Fibroblast of skin of left quadriceps (primary cell): ENCODE results near the gene RALGAPA2.

Experiments used
- DNase-seq, 2 experiments: peaks; one replicate each; pipeline ENCODE4 v3.0.0-alpha.2; 2013; ENCODE audit warnings: low read depth in 2 of 2

The RALGAPA2 gene

DNA sequence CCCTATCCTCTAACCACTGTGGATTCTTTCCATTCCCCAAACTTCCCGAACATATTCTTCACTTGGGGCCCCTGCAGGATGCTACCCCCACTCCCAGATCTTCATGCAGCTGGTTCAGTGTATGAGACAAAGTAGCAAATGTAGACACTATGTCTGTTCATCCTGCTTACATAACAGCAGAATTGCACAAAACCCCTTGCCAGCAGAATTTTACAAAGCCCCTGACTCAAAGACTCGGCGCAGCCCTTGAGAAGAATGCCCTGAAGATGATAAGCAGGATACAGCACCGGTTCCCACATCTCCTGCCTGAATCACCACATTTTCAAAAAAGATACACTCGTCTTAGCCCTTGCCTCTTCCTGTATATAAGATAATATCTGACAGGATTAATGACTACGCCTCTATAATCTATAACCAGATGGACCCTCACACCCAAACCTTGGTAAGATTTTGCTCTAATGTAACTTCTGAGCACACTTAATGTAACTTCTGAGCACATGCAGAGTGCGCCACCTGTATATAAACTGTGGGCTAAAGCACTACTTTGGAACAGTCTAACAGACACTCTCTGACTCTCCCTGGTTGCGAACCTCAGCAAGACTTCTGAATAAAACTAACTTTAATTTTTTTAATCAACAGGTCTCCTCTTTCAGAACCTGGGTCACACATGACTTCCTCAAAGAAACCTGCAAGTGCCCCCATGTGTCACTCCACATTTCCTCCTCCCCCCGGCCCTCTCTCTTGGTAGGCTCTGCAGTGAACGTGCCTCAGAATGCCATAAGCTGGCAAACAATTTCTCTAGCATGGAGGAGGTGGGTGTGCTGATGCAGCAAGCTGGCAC, 28.7 kb downstream of the RALGAPA2 start:
- DNase-seq: no peak

DNA sequence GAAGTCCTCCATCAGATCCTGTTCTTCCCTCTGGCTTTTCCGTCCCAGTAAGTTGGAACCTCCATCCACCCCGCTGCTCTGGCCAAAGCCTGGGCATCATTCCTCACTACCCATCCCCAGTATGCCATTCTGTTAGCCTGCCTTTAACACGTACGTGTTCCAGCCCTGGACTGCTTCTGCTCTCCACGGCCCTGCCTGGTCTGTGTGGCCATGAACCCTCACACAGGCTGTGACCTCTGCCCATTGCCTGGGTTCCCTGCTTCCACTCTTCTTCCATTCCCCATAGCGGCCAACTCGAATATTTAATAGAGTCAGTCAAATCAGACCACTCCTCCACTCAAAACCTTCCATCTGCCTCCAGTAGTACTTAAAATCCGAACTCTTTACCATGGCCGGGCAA, 29.4 kb downstream of the RALGAPA2 start:
- DNase-seq: no peak

- no peak for DNase-seq
Measured at GRCh38 chr20:20680991-20681508, 31.4 kb downstream of the RALGAPA2 start.

GRCh38 chr20:20679316-20679715, 33.1 kb downstream of the RALGAPA2 start:
- no peak for DNase-seq

DNA sequence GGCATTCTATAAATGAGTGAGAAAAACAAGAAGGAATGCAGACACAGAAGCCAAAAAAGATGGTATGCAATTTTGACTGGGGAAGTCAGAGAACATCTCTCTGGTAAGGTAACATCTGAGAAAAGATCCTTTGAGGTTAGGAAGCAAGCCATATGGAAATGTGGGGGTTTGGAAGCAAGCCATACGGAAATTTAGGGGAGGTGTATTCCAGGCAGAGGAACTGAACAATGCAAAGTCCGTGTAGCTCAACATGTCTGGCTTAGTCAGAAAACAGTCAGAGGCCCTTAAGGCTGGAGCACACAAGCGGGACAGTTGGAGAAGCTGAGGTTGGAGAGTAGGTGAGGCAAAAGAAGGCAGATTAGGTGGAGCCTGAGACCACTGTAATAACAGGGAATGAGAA, 35.3 kb downstream of the RALGAPA2 start:
- DNase-seq: peak; percentile 33 to 36

GRCh38 chr20:20668639-20669038, 43.8 kb downstream of the RALGAPA2 start:
- DNase-seq: no peak

DNA sequence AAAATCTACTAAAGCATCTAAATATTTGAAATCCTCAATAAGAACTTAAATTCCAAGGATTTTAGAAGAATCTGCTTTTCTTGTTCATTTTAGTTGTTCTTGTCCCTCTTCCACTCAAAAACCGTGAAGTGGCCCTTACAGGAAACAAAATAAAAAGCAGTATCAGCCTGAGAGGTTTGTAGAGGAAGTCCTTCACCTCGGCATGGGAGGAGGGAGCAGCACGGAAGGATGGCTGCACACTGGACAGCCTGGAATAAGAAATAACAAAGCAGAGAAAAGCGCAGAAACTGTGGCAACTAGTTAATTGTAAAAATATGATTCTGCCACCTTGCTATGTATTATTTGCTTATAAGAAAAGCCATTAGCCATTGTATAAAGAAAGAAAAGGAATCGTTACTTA, 46.1 kb downstream of the RALGAPA2 start:
- DNase-seq: no peak

DNA sequence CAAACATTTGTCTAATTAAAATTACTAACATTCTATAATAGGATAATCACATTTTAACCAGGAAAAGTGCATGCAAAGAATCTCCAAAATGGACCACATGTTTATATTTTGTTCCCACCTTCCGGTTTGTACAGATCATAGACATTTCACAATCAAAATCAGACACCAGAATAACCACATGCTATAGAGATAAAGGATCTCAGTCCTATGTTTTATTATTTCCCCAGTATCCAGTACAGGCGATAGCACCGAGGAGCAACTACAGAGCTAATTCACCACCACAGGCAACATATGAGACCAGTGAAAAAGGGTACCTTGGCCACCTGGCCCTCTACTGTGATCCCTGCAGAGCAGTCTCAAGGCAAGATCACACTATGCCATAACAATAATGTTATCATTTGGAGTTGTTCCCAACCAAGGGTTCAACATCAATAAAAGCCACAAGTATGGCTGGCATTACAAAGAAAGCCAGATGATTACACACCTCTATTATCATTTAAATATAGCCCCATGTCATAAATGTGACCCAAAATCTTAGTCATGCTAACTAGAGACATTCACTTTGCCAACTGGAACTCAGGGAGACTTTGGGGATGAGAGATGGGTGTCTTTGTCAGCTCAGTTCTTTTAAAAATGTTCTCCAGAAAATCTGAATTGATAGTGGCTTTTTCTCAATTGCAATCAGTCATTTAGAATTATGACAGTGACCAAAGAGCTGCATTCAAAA, 46.7 kb downstream of the RALGAPA2 start:
- DNase-seq: no peak

GRCh38 chr20:20664795-20665589, 47.5 kb downstream of the RALGAPA2 start:
- DNase-seq: no peak

DNA sequence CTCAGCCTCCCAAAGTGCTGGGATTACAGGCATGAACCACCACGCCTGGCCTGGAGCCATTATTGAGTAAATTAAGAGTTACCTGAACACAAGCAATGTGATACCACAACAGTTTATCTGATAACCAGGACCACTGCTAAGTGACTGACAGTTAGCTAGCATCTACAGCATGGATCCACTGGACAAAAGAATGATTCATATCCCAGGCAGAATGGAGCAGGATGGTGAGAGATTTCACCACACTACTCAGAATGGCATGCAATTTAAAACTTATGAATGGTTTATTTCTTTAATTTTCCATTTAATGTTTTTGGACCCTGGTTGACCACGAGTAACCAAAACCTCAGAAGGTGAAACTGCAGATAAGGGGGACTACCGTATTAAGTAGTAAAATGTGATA, 48.6 kb downstream of the RALGAPA2 start:
- DNase-seq: no peak

DNA sequence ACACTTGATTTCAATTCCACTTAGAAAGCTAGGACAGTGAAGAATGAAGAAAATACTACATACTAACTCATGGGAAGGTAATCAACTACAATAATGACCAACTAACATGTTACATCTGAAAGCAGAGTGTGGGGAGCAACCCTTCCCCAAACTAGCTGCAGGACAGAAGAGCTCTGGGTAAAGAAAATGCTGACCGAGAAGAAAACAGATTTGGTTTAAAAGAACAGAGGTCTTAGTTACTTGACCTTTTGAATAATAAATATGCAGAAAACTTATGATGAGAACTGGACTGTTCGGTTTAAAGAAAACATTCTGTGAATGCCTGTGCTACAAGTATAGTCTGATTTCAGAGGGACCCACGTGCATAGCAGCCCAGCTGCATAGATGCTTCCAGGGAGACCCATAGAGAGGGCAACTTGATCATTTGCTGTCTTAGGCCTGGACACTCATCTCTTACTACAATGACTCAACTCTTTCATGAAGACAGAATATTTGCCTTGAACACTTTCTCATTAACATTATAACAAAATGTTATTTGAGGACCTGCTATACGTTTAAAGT, 53.5 kb downstream of the RALGAPA2 start:
- no peak for DNase-seq

GRCh38 chr20:20658123-20658522, 54.3 kb downstream of the RALGAPA2 start:
- DNase-seq: no peak

DNA sequence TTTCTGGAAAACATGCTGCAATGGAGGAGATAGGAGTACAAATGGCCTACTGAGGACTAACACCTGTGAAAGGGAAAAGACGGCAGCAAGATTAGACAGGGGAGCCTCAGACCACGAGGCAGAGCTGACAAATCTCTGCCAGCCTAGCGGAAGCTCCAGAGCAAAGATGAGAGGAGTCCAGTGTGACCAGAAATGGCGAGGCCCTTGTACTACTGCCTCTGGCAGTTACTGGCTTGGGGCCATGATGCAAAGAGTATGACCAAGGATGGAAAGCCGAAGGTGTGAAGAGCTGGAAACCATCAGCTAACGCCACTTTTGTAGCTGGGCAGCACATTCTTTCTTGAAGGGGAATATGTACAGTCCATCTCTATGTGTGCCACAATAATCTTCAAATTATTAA, 55.4 kb downstream of the RALGAPA2 start:
- DNase-seq: no peak

DNA sequence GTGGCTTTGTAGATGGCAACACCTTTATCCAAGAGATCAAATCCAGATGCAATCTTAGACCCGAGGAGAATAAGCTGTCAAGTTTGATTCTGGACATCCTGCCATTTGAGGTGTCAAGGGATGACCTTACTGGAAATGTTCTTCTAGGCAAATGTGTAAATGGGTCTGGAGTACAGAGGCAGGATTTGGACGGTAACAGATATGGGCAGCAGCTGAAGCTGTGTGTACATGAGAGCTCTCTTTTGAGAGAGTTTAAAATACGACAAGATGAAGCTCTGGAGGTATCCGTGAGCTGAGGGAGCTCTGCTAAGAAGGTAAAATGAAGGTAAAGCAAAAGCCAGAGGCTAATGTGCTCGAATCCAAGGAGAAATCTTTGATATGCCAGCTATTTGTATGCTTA, 56.6 kb downstream of the RALGAPA2 start:
- DNase-seq: no peak

GRCh38 chr20:20649945-20650344, 62.5 kb downstream of the RALGAPA2 start:
- no peak for DNase-seq

DNA sequence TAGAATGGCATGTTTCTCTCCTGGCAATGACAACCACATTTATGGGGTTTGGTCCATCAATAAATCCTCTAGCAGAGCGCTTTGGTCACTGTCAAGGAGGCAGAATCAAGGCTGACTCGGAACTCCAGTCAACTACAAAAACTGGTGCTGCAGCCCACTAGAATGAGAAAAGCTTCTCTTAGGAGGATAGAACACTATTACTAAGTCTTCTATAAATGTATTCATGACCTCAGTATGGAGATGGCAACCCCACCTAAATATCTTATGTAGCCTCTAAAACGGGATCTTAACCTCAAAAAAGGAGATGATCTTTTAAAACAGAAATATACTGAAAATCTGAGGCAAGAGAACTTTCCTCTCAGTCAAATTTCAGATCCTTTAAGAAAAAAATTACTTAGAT, 68.5 kb downstream of the RALGAPA2 start:
- DNase-seq: no peak

DNA sequence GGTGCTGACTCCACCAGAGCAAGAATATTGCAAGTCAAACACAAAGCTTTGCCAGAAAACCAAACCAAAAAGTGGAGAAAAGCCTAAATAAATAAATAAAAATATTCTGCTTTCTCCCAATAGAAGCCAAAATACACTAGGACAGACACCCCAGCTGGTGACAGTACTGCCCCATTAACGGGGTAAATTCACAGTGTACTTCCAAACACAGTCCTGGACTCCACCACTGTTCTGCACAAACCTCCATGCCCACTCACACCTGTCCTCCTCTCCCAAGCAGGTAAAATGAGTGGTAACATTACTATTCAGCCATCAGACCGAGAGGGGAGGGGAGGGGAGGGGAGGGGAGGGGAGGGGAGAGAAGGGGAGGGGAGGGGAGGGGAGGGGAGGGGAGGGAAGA, 70.7 kb downstream of the RALGAPA2 start:
- DNase-seq: no peak

DNA sequence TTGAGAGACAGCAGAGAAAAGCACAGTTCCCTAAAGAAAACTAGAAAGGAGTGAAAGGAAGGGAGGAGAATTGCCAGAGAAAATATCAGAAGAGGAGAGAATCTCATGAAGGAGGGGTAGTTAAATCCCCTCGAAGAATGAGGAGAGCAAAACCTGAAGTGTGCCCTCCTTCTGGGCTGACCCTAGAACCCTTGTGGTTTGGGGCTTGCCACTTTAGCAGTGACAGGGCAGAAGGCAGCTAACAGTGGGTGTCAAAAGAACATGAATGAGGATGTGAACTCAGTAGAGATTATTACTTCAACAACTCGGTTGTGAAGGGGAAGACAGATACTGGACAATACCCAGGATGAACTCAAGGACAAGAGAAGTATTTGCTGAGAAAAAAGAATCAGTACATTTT, 73.6 kb downstream of the RALGAPA2 start:
- no peak for DNase-seq

DNA sequence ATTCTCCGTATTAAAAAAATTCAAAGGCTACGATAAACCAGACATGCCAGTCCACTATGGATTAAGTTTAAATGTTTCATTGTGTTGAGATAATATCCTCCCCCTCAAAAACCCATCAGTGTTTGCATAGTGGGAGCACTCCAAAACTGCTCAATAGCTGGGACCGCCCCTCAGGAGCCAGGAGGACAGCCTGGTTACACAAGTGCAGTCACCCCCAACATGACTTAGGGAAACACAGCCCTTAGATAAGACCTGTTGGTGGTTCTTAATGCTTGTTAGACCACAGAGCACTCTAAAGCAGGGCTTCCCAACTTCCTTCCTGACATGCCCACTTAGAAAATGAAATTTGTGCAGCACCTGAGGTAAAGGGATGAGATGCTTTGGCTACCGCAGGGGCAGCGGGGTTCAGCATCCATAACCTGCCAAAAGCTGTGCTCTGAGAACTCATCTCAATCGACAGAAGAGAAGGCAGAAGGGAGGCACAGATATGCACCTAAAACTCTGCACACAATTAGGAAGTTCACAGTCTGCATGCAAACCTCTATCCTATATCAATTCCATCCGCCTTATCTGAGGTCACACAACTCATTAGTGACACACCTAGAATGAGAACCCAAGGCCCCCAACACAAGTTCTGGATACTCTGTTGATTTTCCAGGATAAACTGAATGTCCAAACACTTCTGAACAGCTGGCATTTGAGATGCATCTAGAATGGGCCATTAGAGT, 74.3 kb downstream of the RALGAPA2 start:
- no peak for DNase-seq

- DNase-seq: no peak
Measured at GRCh38 chr20:20635006-20635405, 77.4 kb downstream of the RALGAPA2 start.

DNA sequence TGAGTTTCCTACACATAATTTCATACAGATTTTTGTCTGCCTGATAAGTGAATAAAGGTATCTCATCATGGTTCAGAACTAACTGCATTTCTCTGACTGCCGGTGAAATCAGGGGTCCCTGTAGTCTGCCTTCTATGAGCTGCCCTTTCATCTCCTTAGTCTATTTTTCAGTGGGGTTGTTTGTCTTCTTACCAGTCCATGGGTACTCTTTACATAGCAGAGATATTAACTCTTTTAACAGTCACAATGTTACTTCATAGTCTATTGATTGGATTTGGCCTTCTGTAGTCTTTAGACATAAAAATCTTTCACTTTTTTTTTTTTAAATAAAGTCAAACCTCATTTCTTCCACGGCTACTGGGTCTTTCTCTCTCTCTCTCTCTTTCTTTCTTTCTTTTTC, 79.8 kb downstream of the RALGAPA2 start:
- no peak for DNase-seq
